RCC 7860 (cell line): ENCODE results near the gene PAQR5.

Source experiments
- DNase-seq: peaks from one replicate; pipeline ENCODE4 v3.0.0-alpha.2; 2015; ENCODE audit warnings: low spot score
- FAIRE-seq: peaks from 2 replicates; lab custom pipeline; 2012; peaks lifted over from hg19 to GRCh38; lab: Jason Lieb, UNC

The PAQR5 gene

DNA sequence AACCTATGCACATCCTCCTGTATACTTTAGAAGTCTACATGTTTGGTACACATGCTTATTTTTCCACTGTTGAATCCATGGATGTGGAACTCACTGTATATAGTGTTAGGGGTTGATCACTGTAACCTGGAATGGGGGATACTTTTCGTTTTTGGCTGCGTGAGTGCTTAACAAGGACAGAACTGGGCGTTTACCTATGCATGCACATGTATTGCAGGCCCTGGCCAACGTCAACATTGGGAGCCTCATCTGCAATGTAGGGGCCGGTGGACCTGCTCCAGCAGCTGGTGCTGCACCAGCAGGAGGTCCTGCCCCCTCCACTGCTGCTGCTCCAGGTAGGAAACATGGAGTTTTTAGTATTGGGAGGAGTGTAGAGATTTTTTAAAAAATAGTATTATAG, 156.2 kb downstream of the PAQR5 start:
- FAIRE-seq = no peak
- no peak for DNase-seq

DNA sequence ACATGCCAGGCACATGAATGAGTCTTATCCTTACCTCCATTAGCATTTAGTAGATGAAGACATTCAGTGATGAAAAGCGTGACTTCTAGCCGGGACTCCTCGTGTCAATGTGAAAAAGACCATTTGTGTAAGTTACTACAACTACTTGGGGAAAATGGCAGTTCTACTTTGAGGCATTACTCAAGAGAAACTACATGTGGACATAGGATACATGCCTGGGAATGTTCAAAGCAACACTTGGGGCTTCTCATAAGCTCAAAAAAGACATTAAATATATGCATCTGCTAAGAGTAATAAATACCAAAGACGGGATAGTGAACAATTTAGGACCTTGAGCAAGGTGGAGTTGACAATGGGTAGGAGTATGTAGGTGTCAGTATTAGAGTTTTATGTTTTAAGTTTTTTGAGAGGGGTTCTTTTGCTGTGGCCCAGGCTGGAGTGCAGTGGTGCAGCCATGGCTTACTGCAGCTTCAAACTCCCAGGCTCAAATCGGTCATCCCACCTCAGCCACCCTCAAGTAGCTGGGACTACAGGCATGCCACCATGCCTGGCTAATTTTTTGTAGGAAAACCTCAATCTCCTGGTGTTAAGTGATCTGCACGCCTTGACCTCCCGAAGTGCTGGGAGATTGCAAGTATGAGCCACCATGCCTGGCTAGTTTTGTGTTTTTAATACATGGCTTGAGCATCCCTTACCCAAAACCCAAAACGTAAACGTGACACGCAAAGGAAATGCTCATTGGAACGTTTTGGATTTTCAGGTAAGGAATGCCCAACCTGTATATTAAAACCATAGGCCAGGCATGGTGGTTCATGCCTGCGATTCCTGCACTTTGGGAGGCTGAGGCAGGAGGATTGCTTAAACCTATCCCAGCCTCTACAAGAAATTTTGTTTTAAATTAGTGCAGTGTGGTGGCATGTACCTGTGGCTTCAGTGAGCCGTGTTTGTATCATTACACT, 157.8 kb downstream of the PAQR5 start:
- FAIRE-seq (no peak), DNase-seq (no peak)
